Left forelimb (tissue), 1 donor: ENCODE measurements around the gene DNAH1.

Source experiments
- DNase-seq: peaks from one replicate; pipeline ENCODE4 v3.0.0-alpha.2; 2018; ENCODE audit warnings: low spot score

DNAH1 gene

DNA sequence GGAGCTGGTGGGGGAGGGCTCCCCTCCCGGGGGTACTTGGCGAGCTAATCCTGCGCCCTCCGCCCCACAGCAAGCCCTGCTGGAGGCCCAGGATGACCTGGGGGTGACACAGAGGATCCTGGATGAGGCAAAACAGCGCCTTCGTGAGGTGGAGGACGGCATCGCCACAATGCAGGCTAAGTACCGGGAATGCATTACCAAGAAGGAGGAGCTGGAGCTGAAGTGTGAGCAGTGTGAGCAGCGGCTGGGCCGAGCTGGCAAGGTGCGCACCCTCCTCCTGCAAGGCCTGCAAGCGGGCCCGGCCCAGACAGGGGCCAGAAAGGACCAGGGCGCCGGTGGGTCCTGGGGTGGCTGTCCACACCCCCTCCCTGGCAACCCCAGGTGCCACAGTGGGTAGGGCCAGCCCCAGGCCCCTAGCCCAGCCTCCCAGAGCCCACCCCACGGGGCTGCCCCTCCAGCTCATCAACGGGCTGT lies 72.3 kb downstream of the DNAH1 start:
- DNase-seq, result no peak

DNA sequence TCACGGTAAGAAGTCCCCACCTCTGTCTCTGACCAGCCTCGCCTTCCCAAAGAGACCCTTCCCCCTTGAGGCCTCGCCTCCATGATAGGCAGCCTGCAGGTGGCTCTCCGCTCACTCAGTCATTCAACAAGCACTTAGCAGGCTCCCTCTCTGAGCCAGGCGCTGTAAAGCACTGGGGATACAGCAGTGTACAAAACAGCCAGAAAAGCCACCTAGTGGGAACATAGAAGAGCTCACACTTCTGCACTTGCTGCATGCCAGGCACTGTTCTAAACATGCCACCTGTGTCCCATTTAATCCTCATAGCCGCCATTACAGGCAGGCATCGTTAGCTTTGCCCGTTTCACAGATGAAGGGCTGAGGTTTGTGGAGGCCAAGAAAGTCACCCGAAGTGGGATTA lies 72.8 kb downstream of the DNAH1 start:
- DNase-seq, result no peak

DNA sequence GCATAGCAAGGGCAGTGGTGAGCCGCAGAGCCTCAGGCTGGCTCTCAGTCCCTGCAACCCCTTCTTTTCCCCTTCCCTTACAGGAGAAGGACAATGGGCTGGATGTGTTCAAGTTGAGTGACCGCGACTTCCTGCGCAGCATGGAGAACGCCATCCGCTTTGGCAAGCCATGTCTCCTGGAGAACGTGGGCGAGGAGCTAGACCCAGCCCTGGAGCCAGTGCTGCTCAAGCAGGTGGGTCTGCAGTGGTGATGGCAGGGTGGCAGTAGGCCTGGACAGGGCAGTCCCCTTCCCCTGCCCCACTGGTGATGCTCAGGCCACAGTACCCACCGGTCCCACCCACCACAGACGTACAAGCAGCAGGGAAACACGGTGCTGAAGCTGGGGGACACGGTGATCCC lies 75.0 kb downstream of the DNAH1 start:
- no peak for DNase-seq

DNA sequence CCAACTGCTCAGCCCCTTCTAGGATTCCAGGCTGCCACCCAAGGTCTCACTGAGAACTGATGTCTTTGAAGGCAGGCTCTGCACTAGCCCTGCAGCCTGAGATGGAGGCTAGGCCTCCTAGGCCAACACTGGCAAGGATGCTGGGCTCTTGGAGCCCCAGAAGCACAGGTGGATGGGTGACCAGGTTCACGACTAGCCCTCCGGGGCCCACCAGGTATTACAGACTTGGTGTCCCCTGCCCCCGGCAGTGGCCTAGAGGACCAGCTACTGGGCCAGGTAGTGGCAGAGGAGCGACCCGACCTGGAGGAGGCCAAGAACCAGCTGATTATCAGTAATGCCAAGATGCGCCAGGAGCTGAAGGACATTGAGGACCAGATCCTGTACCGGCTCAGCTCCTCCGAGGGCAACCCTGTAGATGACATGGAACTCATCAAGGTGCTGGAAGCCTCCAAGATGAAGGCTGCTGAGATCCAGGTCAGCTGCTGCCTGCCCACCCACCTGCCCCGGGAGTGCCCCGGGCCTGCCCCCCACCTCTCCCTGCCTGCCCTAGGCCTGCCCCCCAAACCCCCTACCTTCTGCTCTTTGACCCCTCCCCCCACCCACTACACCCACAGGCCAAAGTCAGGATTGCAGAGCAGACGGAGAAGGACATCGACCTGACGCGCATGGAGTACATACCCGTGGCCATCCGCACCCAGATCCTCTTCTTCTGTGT lies 76.3 kb downstream of the DNAH1 start:
- no peak for DNase-seq

DNA sequence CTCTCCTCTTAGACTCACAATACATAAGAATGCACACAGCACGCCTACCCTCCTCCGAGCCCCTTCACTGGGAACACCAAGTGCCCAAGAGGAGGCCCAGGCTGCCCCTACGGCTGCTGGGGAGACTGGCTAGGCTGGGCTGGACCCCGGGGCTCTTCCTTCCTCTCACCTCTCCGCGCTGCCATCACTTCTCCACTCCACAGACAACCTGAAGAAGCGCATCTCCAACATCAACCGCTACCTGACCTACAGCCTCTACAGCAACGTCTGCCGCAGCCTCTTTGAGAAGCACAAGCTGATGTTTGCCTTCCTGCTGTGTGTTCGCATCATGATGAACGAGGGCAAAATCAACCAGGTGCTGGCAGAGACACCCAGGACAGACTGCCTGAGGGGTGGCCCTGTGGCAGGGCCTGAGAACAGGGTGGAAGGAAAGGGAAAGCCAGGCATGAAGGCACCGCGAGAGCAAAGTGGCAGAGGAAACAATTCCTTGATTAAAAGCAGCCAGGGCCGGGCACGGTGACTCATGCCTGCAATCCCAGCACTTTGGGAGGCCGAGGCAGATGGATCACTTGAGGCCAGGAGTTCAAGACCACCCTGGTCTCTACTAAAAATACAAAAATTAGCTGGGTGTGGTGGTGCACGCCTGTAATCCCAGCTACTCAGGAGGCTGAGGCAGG lies 77.2 kb downstream of the DNAH1 start:
- DNase-seq, result no peak

DNA sequence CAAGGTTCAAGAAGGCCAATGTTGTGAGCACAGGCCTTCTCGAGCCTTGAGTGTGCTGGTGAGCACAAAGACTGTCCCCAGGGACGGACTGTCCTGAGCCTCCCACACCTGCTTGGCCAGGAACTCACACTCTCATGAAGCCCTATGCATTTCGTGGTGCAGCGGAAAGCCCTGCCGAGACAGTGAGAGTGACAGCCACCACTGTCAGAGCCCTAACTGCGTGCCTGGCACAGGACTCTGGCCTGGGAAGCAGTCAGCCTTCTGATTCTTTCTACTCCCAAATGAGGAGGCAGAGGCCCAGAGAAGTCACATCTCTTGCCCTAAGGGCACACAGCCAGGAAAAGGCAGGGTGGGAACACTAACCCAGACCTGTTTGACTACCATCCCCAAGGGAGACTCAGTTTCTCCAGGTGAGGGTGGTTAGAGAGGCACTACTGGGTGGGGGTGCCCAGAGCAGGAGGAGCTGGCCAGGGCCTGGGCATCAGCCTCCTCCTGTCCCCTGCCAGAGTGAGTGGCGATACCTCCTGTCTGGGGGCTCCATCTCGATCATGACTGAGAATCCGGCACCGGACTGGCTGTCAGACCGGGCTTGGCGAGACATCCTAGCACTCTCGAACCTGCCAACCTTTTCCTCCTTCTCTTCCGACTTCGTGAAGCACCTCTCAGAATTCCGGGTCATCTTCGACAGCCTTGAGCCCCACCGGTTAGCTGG lies 78.0 kb downstream of the DNAH1 start:
- DNase-seq, result no peak

DNA sequence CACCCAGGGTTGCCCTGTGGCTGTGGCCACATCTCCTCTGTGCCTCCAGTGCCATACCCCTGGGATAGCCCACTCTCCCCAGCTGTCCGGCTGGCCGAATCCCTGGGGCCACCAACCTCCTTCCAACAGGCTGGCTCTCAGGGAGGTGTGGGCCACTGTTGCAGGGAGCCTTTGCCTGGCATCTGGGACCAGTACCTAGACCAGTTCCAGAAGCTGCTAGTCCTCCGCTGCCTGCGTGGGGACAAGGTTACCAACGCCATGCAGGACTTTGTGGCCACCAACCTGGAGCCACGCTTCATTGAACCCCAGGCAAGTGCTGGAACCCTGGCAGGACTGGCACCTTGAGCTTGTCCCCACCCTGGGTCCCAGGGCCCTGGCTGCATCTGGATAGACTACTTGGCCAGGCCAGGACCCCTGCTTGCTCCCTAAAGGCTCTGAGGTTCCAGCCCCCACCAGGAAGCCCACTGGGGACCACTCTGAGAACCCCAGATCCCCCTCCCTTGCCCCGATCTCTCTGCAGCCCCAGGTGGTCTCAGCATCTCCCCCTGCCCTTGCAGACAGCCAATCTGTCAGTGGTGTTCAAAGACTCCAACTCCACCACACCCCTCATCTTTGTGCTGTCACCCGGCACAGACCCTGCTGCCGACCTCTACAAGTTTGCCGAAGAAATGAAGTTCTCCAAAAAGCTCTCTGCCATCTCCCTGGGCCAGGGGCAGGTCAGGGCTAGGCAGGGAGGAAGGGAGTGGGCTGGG lies 78.8 kb downstream of the DNAH1 start:
- no peak for DNase-seq

DNA sequence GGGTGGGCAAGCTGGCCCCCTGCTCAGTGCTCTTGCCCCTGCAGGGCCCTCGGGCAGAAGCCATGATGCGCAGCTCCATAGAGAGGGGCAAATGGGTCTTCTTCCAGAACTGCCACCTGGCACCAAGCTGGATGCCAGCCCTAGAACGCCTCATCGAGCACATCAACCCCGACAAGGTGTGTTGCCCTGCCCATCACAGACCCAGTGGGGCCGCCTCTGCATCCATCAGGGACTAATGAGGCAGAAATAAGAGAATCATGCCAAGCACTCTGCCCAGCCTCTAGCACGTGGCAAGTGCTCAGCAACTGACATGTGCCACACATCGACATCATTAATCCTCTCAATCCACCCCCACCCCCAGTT lies 79.4 kb downstream of the DNAH1 start:
- DNase-seq, result no peak

DNA sequence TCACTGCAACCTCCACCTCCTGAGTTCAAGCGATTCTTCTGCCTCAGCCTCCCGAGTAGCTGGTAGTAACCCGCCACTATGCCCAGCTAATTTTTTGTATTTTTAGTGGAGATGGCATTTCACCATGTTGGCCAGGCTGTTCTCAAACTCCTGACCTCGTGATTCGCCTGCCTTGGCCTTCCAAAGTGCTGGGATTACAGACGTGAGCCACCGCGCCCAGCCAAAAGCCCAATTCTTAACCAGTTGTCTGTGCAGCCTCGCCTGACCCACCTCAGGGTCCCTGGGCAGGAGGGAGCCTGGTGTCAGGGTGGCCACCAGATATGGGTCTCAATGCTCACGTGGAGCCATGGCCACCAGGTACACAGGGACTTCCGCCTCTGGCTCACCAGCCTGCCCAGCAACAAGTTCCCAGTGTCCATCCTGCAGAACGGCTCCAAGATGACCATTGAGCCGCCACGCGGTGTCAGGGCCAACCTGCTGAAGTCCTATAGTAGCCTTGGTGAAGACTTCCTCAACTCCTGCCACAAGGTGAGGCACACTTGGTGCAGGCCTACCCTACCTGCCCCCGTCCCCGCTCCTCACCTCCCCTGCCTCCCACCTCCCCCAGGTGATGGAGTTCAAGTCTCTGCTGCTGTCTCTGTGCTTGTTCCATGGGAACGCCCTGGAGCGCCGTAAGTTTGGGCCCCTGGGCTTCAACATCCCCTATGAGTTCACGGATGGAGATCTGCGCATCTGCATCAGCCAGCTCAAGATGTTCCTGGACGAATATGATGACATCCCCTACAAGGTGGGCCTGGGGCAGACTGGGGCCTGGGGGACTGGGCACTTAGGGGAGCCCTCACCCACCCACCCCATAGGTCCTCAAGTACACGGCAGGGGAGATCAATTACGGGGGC lies 80.1 kb downstream of the DNAH1 start:
- DNase-seq, result no peak

DNA sequence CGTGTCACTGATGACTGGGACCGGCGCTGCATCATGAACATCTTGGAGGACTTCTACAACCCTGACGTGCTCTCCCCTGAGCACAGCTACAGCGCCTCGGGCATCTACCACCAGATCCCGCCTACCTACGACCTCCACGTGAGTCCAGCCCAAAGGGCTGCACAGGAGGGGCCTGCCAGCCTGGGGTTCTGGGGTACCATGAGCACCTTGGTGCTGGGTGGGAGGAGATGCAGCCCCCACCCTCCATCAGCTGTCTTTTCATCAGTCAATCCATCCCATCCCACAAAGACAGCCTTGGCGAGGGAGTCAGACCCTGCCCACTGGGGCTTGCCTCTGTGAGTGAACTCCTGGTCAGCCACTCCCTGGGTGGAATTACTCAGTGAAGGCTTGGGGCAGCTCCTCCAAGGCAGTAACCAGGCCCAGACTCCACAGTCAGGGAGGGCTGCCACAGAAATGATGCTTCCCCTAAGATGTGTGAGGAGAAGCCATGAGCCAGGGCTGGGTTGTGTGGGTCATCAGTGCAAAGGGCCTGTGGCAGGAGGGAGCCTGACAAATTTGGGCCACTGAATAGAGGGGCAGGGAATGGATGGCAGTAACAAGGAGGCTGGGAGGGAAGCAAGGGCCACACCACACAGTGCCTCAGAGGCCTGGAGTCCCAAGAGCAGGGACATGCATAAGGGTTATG lies 80.9 kb downstream of the DNAH1 start:
- DNase-seq, result no peak

DNA sequence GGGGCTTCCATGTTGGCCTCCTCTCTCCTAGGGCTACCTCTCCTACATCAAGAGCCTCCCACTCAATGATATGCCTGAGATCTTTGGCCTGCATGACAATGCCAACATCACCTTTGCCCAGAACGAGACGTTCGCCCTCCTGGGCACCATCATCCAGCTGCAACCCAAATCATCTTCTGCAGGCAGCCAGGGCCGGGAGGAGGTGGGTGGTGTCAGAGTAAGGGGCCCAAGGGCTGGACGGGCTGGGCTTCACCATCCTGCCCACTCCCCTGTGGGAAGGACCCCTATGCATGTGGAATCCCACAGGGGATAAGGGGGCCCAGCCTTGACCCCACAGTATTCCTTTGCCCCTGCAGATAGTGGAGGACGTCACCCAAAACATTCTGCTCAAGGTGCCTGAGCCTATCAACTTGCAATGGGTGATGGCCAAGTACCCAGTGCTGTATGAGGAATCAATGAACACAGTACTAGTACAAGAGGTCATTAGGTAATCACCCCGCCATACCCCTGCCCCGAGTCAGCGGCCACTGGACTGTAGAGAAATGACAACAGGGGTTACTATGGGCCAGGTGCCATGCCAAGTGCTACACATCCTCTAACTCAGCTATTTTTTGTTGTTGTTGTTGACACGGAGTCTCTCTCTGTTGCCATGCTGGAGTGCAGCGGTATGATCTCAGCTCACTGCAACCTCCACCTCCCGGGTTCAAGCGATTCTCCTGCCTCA lies 81.7 kb downstream of the DNAH1 start:
- no peak for DNase-seq

DNA sequence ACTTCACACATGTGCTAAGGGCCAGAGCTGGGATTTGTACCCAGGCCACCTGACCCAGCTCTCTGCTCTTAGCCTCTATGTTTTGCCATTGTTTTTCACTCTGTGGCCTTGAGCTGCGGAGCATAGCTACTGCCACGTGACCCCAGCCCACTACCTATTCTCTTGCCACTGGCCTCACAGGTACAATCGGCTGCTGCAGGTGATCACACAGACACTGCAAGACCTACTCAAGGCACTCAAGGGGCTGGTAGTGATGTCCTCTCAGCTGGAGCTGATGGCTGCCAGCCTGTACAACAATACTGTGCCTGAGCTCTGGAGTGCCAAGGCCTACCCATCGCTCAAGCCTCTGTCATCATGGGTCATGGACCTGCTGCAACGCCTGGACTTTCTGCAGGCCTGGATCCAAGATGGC lies 82.6 kb downstream of the DNAH1 start:
- no peak for DNase-seq

DNA sequence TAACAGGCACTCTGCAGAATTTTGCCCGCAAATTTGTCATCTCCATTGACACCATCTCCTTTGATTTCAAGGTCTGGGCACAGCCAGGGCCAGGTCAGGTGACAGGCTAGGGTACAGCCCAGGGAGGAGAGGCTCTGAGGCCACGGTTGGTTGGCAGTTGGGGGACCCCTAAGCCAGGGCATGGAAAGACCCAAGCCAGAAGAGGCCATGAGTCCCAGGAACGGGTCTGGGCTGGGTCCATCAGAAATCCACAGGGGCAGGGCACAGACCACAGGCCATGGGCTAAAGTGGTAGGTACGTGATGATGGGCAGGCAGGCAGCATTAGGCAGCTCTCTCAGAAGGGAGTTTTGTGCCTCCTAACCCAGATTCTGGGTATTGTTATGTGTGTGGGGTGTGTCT lies 83.0 kb downstream of the DNAH1 start:
- no peak for DNase-seq

DNA sequence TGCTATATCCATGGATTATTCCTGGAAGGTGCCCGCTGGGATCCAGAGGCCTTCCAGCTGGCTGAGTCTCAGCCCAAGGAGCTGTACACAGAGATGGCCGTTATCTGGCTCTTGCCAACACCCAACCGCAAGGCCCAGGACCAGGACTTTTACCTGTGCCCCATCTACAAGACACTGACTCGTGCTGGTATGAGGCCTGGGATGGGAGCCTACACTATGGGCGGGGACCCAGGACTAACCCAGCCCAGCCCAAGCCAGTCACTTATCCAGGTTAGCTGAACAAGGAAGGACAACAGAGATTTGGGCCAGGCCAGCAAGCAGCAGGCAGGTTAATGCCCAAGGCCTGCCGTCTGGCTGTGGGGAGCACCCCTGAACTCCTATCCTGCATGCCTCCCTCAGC lies 83.5 kb downstream of the DNAH1 start:
- DNase-seq, result no peak

DNA sequence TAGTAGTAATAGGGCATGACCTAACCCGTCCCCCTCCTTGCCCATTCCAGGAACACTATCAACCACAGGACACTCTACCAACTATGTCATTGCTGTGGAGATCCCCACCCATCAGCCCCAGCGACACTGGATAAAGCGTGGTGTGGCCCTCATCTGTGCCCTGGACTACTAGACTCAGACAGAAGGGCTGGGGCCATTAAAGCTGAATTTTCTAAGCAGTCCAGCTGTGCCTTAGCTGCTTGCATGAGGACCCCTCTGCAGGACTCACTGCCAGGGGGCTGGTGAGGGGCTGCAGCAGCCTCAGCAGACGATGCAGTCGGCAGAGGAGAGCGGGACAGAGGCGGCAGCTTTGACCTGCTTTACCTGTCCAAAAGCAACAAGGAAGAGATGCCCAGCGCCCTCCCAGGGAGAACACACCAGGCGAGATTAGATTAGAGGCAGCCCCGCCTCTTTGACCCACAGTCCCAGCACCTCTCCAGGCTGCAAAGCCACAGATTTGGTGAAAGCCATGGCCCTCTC lies 84.2 kb downstream of the DNAH1 start:
- no peak for DNase-seq

DNA sequence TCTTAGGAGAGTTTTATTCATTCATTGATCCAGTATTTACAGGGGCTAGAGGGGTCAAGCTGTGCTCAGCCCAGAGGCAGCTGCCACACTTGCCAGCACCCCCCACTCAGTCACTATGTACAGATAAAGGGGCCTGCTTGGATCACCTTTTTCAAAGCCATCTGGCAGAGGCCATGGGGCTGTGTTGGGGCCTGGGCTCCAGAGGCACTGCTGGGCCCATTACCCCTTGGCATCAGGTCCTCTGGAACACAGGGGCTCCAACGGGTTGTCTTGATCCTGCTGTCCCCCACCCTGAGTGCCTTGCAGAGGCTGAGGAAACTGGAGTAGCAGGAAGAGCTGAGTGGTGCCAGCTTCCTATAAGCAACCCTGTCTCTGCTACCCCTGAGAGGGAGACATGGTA lies 84.9 kb downstream of the DNAH1 start:
- DNase-seq, result no peak

DNA sequence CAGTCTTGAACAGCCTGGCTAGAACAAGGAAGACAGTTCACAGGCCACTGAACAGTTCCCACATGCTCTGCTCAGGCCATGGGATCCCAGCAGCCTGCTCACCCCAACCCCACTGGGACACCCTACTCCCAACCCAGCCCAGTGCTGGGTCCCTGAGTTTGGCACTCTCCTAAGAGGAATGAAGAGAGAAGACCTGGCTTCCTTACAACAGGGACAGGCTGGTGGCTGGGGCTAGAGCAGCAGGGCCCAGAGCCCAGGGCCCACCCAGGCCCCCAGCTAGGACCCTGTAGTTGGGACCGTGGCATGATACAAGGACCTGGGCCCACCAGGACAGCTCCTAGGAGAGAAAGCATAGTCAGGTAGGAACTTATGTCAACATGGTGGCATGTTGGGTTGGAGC lies 85.4 kb downstream of the DNAH1 start:
- no peak for DNase-seq

DNA sequence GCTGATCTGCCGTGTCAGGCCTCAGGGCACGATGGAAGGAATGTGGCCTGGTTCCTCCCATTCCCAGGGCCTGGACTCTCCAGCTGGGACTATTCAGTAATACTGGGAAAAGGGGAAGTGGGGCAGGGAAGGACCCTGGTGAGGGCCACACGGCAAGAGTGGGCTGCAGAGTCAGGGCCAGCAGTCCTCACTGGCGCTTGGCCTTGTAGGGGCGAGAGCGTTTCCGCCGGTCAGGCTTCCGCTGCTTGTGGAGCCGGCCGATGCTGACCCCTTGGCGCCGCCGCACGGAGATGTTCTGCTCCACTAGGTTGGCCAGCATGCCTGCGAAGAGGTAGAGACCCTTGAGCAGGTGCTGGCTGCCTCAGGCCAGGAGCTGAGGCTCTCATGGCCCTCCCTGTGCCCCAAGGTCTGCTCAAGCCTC lies 86.0 kb downstream of the DNAH1 start:
- DNase-seq, result no peak

DNA sequence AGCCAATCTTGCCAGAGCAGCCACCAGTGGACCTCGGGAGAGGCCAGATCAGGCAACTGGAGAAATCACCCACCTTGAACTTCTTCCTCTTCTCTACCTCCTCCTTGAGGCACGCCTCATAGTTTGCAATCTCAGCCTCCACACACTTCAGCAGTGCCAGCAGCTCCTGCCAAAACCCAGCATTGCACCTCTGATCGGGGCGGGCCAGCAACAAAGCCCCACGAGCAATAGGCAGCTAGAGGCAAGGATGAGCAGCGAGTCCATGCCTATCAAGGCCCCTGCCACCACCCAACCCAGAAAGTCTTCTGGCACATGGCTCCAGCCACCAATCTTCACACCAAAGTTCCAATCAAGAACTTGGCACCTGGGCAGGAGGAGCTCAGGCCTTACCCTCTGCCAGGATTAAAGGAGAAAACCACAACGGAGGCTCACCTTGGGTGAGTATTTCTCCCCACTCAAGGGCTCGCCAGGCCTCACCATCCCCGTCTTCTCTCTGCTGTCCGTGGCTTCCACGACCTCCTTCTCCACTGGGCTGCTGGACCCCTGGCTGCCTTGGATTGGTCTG lies 86.7 kb downstream of the DNAH1 start:
- no peak for DNase-seq
